A673 (cell line): ENCODE measurements around the gene APBB2.

ENCODE experiments used
- EZH2 ChIP-seq: fragments of 200-600 bp; sonication (generic); IDR thresholded peaks from 2 replicates; pipeline ENCODE4 v1.6.1; 2017; ENCODE audit warnings: borderline replicate concordance, low read depth, mild to moderate bottlenecking, mixed read lengths, antibody characterized with exemption, low read length; ENCODE audit not compliant: poor library complexity, severe bottlenecking
- TF ChIP-seq, protein P1 (sequence below): fragments of 300-800, 200-600 bp; sonication (generic); conservative IDR thresholded peaks from 2 replicates; pipeline ENCODE4 v1.5.1; 2017; ENCODE audit warnings: low read depth, mild to moderate bottlenecking, antibody characterized with exemption, low read length, moderate library complexity, mixed read lengths

DNA sequence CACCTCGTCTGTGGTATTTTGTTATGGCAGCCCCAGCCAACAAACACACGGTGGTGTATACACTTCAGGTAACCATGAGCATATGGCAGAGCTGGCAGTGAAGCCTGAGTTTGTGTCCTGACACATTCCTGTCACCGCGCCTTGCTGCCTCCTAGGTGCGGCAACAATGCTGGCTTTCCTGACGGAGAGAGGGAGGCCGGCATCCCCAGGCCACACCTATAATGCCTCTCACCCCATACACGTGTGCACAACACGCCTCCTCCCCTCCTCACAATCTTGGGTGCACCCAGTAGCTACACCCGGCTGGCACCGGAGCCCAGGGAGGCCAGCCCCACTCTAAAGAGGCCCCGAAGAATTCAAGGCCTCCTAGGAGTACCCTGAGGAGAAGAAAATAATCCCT lies 306.0 kb downstream of the APBB2 start:
- TF ChIP-seq, protein P1, sequence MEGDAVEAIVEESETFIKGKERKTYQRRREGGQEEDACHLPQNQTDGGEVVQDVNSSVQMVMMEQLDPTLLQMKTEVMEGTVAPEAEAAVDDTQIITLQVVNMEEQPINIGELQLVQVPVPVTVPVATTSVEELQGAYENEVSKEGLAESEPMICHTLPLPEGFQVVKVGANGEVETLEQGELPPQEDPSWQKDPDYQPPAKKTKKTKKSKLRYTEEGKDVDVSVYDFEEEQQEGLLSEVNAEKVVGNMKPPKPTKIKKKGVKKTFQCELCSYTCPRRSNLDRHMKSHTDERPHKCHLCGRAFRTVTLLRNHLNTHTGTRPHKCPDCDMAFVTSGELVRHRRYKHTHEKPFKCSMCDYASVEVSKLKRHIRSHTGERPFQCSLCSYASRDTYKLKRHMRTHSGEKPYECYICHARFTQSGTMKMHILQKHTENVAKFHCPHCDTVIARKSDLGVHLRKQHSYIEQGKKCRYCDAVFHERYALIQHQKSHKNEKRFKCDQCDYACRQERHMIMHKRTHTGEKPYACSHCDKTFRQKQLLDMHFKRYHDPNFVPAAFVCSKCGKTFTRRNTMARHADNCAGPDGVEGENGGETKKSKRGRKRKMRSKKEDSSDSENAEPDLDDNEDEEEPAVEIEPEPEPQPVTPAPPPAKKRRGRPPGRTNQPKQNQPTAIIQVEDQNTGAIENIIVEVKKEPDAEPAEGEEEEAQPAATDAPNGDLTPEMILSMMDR: no peak
- no peak for TF ChIP-seq EZH2
